BJ (cell line): ENCODE data around the gene NCOR2. TPM values are rescaled to one million over a fixed set of nuclear protein-coding genes. Genes with fewer than 3 reads are reported as not detected.

Experiments
- CTCF ChIA-PET: fragments of 350-600 bp; formaldehyde crosslinking; extraction: SDS; loops from one replicate; lab custom pipeline; 2021; ENCODE audit warnings: antibody characterized with exemption, inconsistent platforms; lab: Yijun Ruan, JAX
- POLR2A ChIA-PET: fragments of 300-600 bp; sonication (Branson Sonifier 250); formaldehyde crosslinking; extraction: SDS; loops from one replicate; lab custom pipeline; 2021; ENCODE audit warnings: antibody characterized with exemption; lab: Charles Lee
- DNase-seq: peaks from one replicate; pipeline ENCODE4 v3.0.0-alpha.2; 2011; ENCODE audit warnings: low read depth
- H3K27me3 ChIP-seq: 2 replicates; pipeline ENCODE4 v1.6.0; 2011; ENCODE audit warnings: low read length; ENCODE audit not compliant: control insufficient read depth, insufficient read depth
- H3K36me3 ChIP-seq: 2 replicates; pipeline ENCODE4 v1.5.1; 2011; ENCODE audit warnings: low read length; ENCODE audit not compliant: control insufficient read depth, insufficient read depth
- H3K4me3 ChIP-seq: 2 replicates; pipeline ENCODE4 v1.5.1; 2011; ENCODE audit warnings: low read depth, mild to moderate bottlenecking, control low read depth, low read length
- CTCF ChIP-seq: IDR thresholded peaks from 2 replicates; pipeline ENCODE4 v1.5.1; 2011; ENCODE audit warnings: low read depth, mild to moderate bottlenecking, control low read depth, inconsistent platforms, low read length, moderate library complexity; ENCODE audit not compliant: insufficient read depth
- polyA plus RNA-seq: library from polyadenylated mRNA; depleted of rRNA; stranded (reverse); fragments of >200 nt; gene quantifications from 2 replicates; pipeline ENCODE4 v1.2.3, GENCODE V29; 2011

Gene NCOR2
- polyA plus RNA-seq, 1 experiment, result 8.3 TPM

- no peak for DNase-seq
- CTCF ChIA-PET, result no interaction called here
- Histone ChIP-seq H3K36me3 (peaks cover 1% of the 10 kb centered on the region; the same call in 1 of the 2 replicates), H3K4me3 (no peak overlapping the region), H3K27me3 (no peaks in the 10 kb centered on the region)
- TF ChIP-seq CTCF, result no peak
- POLR2A ChIA-PET, result no interaction called here
Measured at GRCh38 chr12:124534776-124535740, 32.4 kb downstream of the NCOR2 start.

- DNase-seq, result no peak
- peaks cover 1% of the 10 kb centered on the region; the same call in 1 of the 2 replicates for H3K36me3 ChIP-seq
- H3K4me3 ChIP-seq, result no peak overlapping the region
- ChIA-PET CTCF (no interaction called here), POLR2A (no interaction called here)
- H3K27me3 ChIP-seq, result no peaks in the 10 kb centered on the region
- TF ChIP-seq CTCF, result no peak
Measured at GRCh38 chr12:124533456-124533855, 34.0 kb downstream of the NCOR2 start.

- DNase-seq, result no peak
- POLR2A ChIA-PET, result interaction anchor here (0.6 kb wide), 1 partner anchor 177 kb away, joined by 3 read pairs; no protein-coding TSS in a partner anchor
Measured at GRCh38 chr12:124532967-124533366, 34.4 kb downstream of the NCOR2 start.

GRCh38 chr12:124532331-124532750, 35.1 kb downstream of the NCOR2 start:
- no peak overlapping the region for H3K4me3 ChIP-seq
- peaks cover 1% of the 10 kb centered on the region; the same call in 1 of the 2 replicates for H3K36me3 ChIP-seq
- no peak for DNase-seq
- no peaks in the 10 kb centered on the region for H3K27me3 ChIP-seq
- ChIA-PET POLR2A (interaction anchor here (0.6 kb wide), 1 partner anchor 177 kb away, joined by 3 read pairs; no protein-coding TSS in a partner anchor), CTCF (no interaction called here)
- TF ChIP-seq CTCF, result no peak

More at GRCh38 chr12:124532967-124533366, 34.4 kb downstream of the NCOR2 start:
- no peak overlapping the region for H3K4me3 ChIP-seq
- peaks cover 1% of the 10 kb centered on the region; the same call in 1 of the 2 replicates for H3K36me3 ChIP-seq
- H3K27me3 ChIP-seq, result no peaks in the 10 kb centered on the region
- no peak for TF ChIP-seq CTCF
- CTCF ChIA-PET, result no interaction called here

- no peak for DNase-seq
Measured at GRCh38 chr12:124531906-124532305, 35.5 kb downstream of the NCOR2 start.

More at GRCh38 chr12:124531906-124532305, 35.5 kb downstream of the NCOR2 start:
- ChIA-PET CTCF (no interaction called here), POLR2A (no interaction called here)
- TF ChIP-seq CTCF, result no peak
- Histone ChIP-seq H3K36me3 (peaks cover 1% of the 10 kb centered on the region; the same call in 1 of the 2 replicates), H3K4me3 (no peak overlapping the region), H3K27me3 (no peaks in the 10 kb centered on the region)
